IMR-90 (cell line): ENCODE data around the gene C5. TPM values are rescaled to one million over a fixed set of nuclear protein-coding genes. Genes with fewer than 3 reads are reported as not detected.

Experiments used
- ATAC-seq: fragments of 200-7000 bp; cut with Tn5 transposase; 2 replicates; pipeline ENCODE4 v1.9.1; 2020; ENCODE audit warnings: low read depth, mild to moderate bottlenecking, moderate library complexity
- BruUV-seq: library from RNA; stranded (reverse); fragments of 400-500 nt; replicated peaks from 2 replicates; lab custom pipeline; 2021; lab: Mats Ljungman, UMichigan
- CTCF ChIA-PET: fragments of 300-600 bp; formaldehyde crosslinking; extraction: SDS; loops from one replicate; lab custom pipeline; 2021; ENCODE audit warnings: antibody characterized with exemption; lab: Yijun Ruan, JAX
- POLR2A ChIA-PET: fragments of 300-600 bp; sonication (Branson Sonifier 250); formaldehyde crosslinking; loops from one replicate; lab custom pipeline; 2022; ENCODE audit warnings: antibody characterized with exemption; ENCODE audit not compliant: unreplicated experiment; lab: Charles Lee
- DNase-seq: peaks from one replicate; pipeline ENCODE4 v3.0.0; 2013
- H2AFZ ChIP-seq: replicated peaks from 2 replicates; pipeline ENCODE3; 2013; ENCODE audit warnings: low read length, mild to moderate bottlenecking; ENCODE audit not compliant: poor library complexity
- H2AK5ac ChIP-seq: 2 replicates; pipeline ENCODE4 v1.6.1; 2013; ENCODE audit warnings: low read depth, low read length, inconsistent platforms
- H2AK9ac ChIP-seq: replicated peaks from 2 replicates; pipeline ENCODE3; 2013; ENCODE audit warnings: mild to moderate bottlenecking, low read depth, low read length, moderate library complexity; ENCODE audit not compliant: poor library complexity
- H2BK120ac ChIP-seq: 2 replicates; pipeline ENCODE4 v1.6.1; 2013; ENCODE audit warnings: low read depth, low read length, inconsistent platforms
- H2BK15ac ChIP-seq: 3 replicates; pipeline ENCODE4 v1.6.1; 2013; ENCODE audit warnings: low read depth, low read length, inconsistent platforms
- H2BK20ac ChIP-seq: 2 replicates; pipeline ENCODE4 v1.6.1; 2013; ENCODE audit warnings: low read depth, mild to moderate bottlenecking, inconsistent platforms, low read length, moderate library complexity
- H2BK5ac ChIP-seq: 2 replicates; pipeline ENCODE4 v1.6.1; 2013; ENCODE audit warnings: mild to moderate bottlenecking, low read depth, low read length, inconsistent platforms; ENCODE audit not compliant: poor library complexity, severe bottlenecking
- H3K14ac ChIP-seq: replicated peaks from 2 replicates; pipeline ENCODE4 v1.6.1; 2013; ENCODE audit warnings: low read depth, low read length, inconsistent platforms
- H3K18ac ChIP-seq: 2 replicates; pipeline ENCODE4 v1.6.1; 2013; ENCODE audit warnings: low read depth, low read length, control low read depth
- H3K23ac ChIP-seq: 2 replicates; pipeline ENCODE4 v1.6.1; 2013; ENCODE audit warnings: low read depth, low read length, inconsistent platforms
- H3K27ac ChIP-seq: 2 replicates; pipeline ENCODE4 v1.5.1; 2013; ENCODE audit warnings: mild to moderate bottlenecking, control low read depth, low read length; ENCODE audit not compliant: insufficient read depth
- H3K27me3 ChIP-seq: 2 replicates; pipeline ENCODE4 v1.6.1; 2013; ENCODE audit warnings: low read length; ENCODE audit not compliant: control insufficient read depth, insufficient read depth
- H3K36me3 ChIP-seq: 2 replicates; pipeline ENCODE4 v1.6.1; 2013; ENCODE audit warnings: low read length, mixed read lengths; ENCODE audit not compliant: control insufficient read depth, insufficient read depth
- H3K4ac ChIP-seq: 2 replicates; pipeline ENCODE4 v1.6.1; 2013; ENCODE audit warnings: low read depth, low read length, inconsistent platforms
- H3K4me1 ChIP-seq: 2 replicates; pipeline ENCODE4 v1.6.1; 2013; ENCODE audit warnings: low read length, mixed read lengths; ENCODE audit not compliant: control insufficient read depth, insufficient read depth
- H3K4me2 ChIP-seq: 2 replicates; pipeline ENCODE4 v1.6.1; 2013; ENCODE audit warnings: low read depth, mild to moderate bottlenecking, control low read depth, low read length, moderate library complexity
- H3K4me3 ChIP-seq: 2 replicates; pipeline ENCODE4 v1.5.1; 2013; ENCODE audit warnings: low read depth, mild to moderate bottlenecking, control low read depth, low read length, moderate library complexity; ENCODE audit not compliant: insufficient read depth
- H3K56ac ChIP-seq: 2 replicates; pipeline ENCODE4 v1.6.1; 2013; ENCODE audit warnings: low read length, inconsistent platforms; ENCODE audit not compliant: insufficient read depth; ENCODE audit errors: extremely low read depth
- H3K79me1 ChIP-seq, 2 experiments: 2 replicates each; pipeline ENCODE4 v1.6.1; 2013; ENCODE audit warnings: low read length in 2 of 2, inconsistent platforms in 1 of 2, low read depth in 1 of 2
- H3K9ac ChIP-seq: 2 replicates; pipeline ENCODE4 v1.6.1; 2013; ENCODE audit warnings: low read depth, low read length, control low read depth
- H3K9me1 ChIP-seq: 2 replicates; pipeline ENCODE4 v1.6.1; 2013; ENCODE audit warnings: low read length, inconsistent platforms; ENCODE audit not compliant: insufficient read depth
- H3K9me3 ChIP-seq: 2 replicates; pipeline ENCODE4 v1.6.1; 2013; ENCODE audit warnings: low read length; ENCODE audit not compliant: control insufficient read depth, insufficient read depth
- H4K20me1 ChIP-seq: 2 replicates; pipeline ENCODE4 v1.6.1; 2013; ENCODE audit warnings: low read length, inconsistent platforms; ENCODE audit not compliant: insufficient read depth
- H4K5ac ChIP-seq: 2 replicates; pipeline ENCODE4 v1.6.1; 2013; ENCODE audit warnings: mild to moderate bottlenecking, low read depth, low read length, control low read depth
- H4K8ac ChIP-seq, 2 experiments: 2 replicates each; pipeline ENCODE4 v1.6.1; 2013; ENCODE audit warnings: low read depth in 2 of 2, low read length in 2 of 2, control low read depth in 1 of 2, inconsistent platforms in 1 of 2
- H4K91ac ChIP-seq: 2 replicates; pipeline ENCODE4 v1.6.1; 2013; ENCODE audit warnings: low read depth, low read length, inconsistent platforms; ENCODE audit not compliant: insufficient read depth
- CEBPB ChIP-seq: IDR thresholded peaks from 2 replicates; pipeline ENCODE4 v1.6.1; 2012; ENCODE audit warnings: low read depth, low read length, improper control_type of control experiment
- CTCF ChIP-seq: conservative IDR thresholded peaks from 2 replicates; pipeline ENCODE4 v1.5.1; 2012; ENCODE audit warnings: mild to moderate bottlenecking, low read depth, low read length, improper control_type of control experiment
- MAFK ChIP-seq: IDR thresholded peaks from 2 replicates; pipeline ENCODE4 v1.6.1; 2012; ENCODE audit warnings: low read depth, low read length, improper control_type of control experiment
- MAZ ChIP-seq: IDR thresholded peaks from 2 replicates; pipeline ENCODE4 v1.6.1; 2012; ENCODE audit warnings: low read depth, mild to moderate bottlenecking, low read length, improper control_type of control experiment, moderate library complexity, borderline replicate concordance
- MXI1 ChIP-seq: IDR thresholded peaks from 2 replicates; pipeline ENCODE4 v1.6.1; 2012; ENCODE audit warnings: low read depth, mild to moderate bottlenecking, low read length, moderate library complexity, borderline replicate concordance
- NFE2L2 ChIP-seq: fragments of 150-350 bp; IDR thresholded peaks from 2 replicates; pipeline ENCODE4 v1.6.1; 2016; ENCODE audit warnings: low read depth, mild to moderate bottlenecking, low read length
- RCOR1 ChIP-seq: IDR thresholded peaks from 2 replicates; pipeline ENCODE4 v1.6.1; 2012; ENCODE audit warnings: mild to moderate bottlenecking, low read length, improper control_type of control experiment; ENCODE audit not compliant: insufficient replicate concordance
- SMC3 ChIP-seq: fragments of 150-350 bp; IDR thresholded peaks from 2 replicates; pipeline ENCODE4 v1.6.1; 2016; ENCODE audit warnings: low read depth, mild to moderate bottlenecking, antibody characterized with exemption, low read length, moderate library complexity
- USF2 ChIP-seq: fragments of 150-350 bp; IDR thresholded peaks from 2 replicates; pipeline ENCODE4 v1.6.1; 2017; ENCODE audit warnings: mild to moderate bottlenecking, antibody characterized with exemption, low read length, low read depth
- dilution Hi-C: fragments of 300-500 bp; cut with HindIII; formaldehyde crosslinking; loops from one replicate; pipeline ENCODE4 v1.14.3; 2018; ENCODE audit warnings: low sequenced_read_pairs; ENCODE audit not compliant: unreplicated experiment
- in situ Hi-C: fragments of 300-500 bp; cut with MboI; formaldehyde crosslinking; loops from 3 replicates; pipeline ENCODE4 v1.14.3; 2019; ENCODE audit warnings: low sequenced_read_pairs, inconsistent platforms, mixed read lengths
- intact Hi-C: fragments of 100-400 bp; cut with micrococcal nuclease; formaldehyde crosslinking; loops from 2 replicates; pipeline ENCODE4 v1.10.0; 2022
- polyA plus RNA-seq, 3 experiments: library from polyadenylated mRNA; depleted of rRNA; stranded (reverse); fragments of >200 nt; gene quantifications; 2 replicates each; pipeline ENCODE4 v1.2.3, GENCODE V29; 2012; ENCODE audit warnings: low replicate concordance in 1 of 3
- total RNA-seq: library from RNA; depleted of rRNA; stranded (reverse); fragments of >200 nt; gene quantifications from 2 replicates; pipeline ENCODE4 v1.2.3, GENCODE V29; 2012

The C5 gene
- total and polyA plus RNA-seq, 2 of the 4 experiments (the other 2 are of a cell fraction), result 1.5 to 2.3 TPM

GRCh38 chr9:121095057-121095456, 45.0 kb upstream of the C5 start:
- no peaks in the 10 kb centered on the region for H3K36me3 ChIP-seq
- no peaks in the 10 kb centered on the region for H3K79me1 ChIP-seq
- ATAC-seq (no peak), DNase-seq (no peak)
- no peak overlapping the region for H3K23ac ChIP-seq
- H3K18ac ChIP-seq, result no peak overlapping the region
- H2BK5ac ChIP-seq, result no peak overlapping the region
- no peaks in the 10 kb centered on the region for H3K9me3 ChIP-seq
- POLR2A ChIA-PET, result no interaction called here
- H3K9me1 ChIP-seq, result no peaks in the 10 kb centered on the region
- no peak overlapping the region for H4K5ac ChIP-seq
- H3K4me1 ChIP-seq, result no peaks in the 10 kb centered on the region
- H2BK15ac ChIP-seq, result no peak overlapping the region
- TF ChIP-seq RCOR1 (no peak), NFE2L2 (no peak), MAFK (no peak), MXI1 (no peak), USF2 (no peak), SMC3 (no peak), CEBPB (no peak), MAZ (no peak), CTCF (no peak)
- H3K4me2 ChIP-seq, result no peak overlapping the region
- dilution Hi-C loops, result no loop called here
- no peak overlapping the region for H4K91ac ChIP-seq
- H3K9ac ChIP-seq, result no peak overlapping the region
- H3K27me3 ChIP-seq, result no peaks in the 10 kb centered on the region
- H3K27ac ChIP-seq, result no peak overlapping the region
- H2BK20ac ChIP-seq, result no peak overlapping the region
- H2AK9ac ChIP-seq, result no peak overlapping the region
- no peak overlapping the region for H3K56ac ChIP-seq
- H4K20me1 ChIP-seq, result no peaks in the 10 kb centered on the region
- in situ Hi-C loops, result no loop called here
- H3K4me3 ChIP-seq, result no peak overlapping the region
- no peak overlapping the region for H3K14ac ChIP-seq
- no peak overlapping the region for H4K8ac ChIP-seq
- H3K4ac ChIP-seq, result no peak overlapping the region
- CTCF ChIA-PET, result no interaction called here
- no TSS peak for BruUV-seq
- intact Hi-C loops, result no loop called here
- no peak overlapping the region for H2AK5ac ChIP-seq
- H2AFZ ChIP-seq, result no peak overlapping the region
- H2BK120ac ChIP-seq, result no peak overlapping the region
